Keratinocyte (primary cell): ENCODE results near the gene MGLL.

Source experiments
- CTCF ChIP-seq, 3 experiments: IDR thresholded peaks in 1 of 3; conservative IDR thresholded peaks in 1 of 3; optimal IDR thresholded peaks in 1 of 3; 2 replicates in 2 of 3; 3 replicates in 1 of 3; pipeline versions ENCODE3 to v1.5.1; 2011; ENCODE audit warnings: low read length in 3 of 3, mild to moderate bottlenecking in 3 of 3, moderate library complexity in 2 of 3, control low read depth in 1 of 3, inconsistent platforms in 1 of 3; ENCODE audit not compliant: insufficient read depth in 2 of 3; ENCODE audit errors: extremely low read depth in 1 of 3
- EZH2 ChIP-seq: IDR thresholded peaks from one replicate; pipeline ENCODE4 v1.6.1; 2012; ENCODE audit warnings: inconsistent platforms, mild to moderate bottlenecking, low read length, moderate library complexity

GRCh38 chr3:127764841-127765362 lies 57.4 kb downstream of the MGLL start:
- no peak for TF ChIP-seq CTCF (optimal IDR thresholded peaks at IDR 0.05 in 1 of 3, IDR thresholded peaks at IDR 0.05 in 1 of 3, conservative IDR thresholded peaks at IDR 0.05 in 1 of 3; ENCODE audit: extremely low read depth in 1 of 3, insufficient read depth in 2 of 3, low read length in 3 of 3)
- no peak for TF ChIP-seq EZH2
